HG03025 (cell line): ENCODE results near the gene GNA12.
"Not testable (repeated sequence)": the region's sequence is repeated elsewhere in the genome, so short reads cannot be mapped to it uniquely, and the experiment has no call there.

Experiments used
- ATAC-seq: cut with Tn5 transposase; IDR thresholded peaks from one replicate; pipeline ENCODE4 v1.9.1; 2021; ENCODE audit warnings: mild to moderate bottlenecking, moderate library complexity; ENCODE audit not compliant: unreplicated experiment, low FRiP score

Gene GNA12

DNA sequence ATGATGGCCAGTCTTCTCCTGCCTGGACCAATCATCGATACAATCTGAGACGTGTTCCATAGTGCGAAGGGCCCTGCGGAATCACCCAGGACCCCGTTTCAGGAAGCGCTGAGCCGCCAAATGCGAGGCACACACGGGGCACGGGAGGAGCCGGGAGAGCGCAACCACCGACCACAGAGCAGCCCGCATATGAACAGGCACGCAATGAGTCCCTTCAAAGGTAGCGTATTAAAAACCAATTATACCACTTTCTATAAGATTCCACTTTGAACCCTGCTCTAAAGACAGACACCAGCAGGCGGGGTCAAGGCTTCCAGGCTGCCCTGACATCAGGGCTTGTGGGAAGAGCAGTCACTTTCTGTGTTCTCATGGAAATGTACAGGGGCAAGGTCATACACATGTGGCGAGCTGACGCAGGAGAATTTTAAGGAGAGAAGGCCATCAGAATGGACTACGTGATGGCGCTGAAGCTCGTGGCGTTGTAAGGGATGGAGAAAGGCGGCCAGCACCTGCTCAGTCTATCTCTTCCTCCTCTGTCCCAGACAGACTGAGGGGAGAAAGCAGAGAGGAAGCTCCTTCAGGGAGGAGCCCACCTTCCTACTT lies 109.9 kb downstream of the GNA12 start:
- no peak for ATAC-seq

GRCh38 chr7:2732959-2733584 lies 111.0 kb downstream of the GNA12 start:
- ATAC-seq, result no peak

- no peak for ATAC-seq
These were observed 111.7 kb downstream of the GNA12 start for GRCh38 chr7:2732388-2732787.

GRCh38 chr7:2730846-2731770 lies 113.0 kb downstream of the GNA12 start:
- no peak for ATAC-seq

DNA sequence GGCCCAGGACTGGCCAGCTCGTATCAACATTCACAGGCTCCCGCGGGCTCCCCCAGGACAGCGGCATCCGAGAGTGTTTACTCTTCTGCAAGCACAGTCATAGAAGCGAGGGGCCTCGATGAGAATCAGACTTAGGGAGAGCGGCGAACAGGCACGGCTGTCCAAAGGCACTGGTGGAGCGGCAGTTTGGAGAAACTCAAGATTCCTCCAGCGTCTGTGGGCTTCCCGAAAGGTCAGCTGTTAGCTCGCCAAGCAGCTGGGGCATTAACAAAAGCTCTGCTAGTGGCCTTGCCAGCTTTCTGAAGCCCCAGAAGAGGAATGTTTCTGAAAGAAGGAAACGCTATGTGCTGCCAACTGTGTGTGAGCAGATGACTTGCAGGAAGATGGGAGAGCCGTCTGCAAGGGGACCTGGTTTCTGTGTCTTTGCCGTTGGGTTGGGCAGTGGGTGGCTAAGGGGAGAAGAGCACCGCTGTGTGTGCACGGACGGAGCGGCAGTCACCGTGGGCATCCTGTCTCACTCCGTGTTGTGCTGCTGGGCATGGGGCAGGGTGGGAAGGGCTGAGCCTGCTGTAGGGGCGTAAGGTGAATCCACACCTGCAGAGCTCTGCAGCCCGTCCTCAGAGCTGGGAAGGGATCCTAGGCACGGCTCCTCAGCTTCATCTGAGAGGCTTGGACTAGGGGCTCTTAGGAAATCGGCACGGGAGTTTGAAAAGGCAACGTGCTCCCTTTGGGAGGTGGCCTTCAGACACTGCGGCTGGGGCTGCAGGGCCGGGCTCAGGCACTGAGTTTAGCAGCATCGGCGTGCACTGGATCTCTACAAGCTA lies 114.0 kb downstream of the GNA12 start:
- ATAC-seq, result no peak

- no peak for ATAC-seq
These were observed 114.8 kb downstream of the GNA12 start for GRCh38 chr7:2729031-2729892.

DNA sequence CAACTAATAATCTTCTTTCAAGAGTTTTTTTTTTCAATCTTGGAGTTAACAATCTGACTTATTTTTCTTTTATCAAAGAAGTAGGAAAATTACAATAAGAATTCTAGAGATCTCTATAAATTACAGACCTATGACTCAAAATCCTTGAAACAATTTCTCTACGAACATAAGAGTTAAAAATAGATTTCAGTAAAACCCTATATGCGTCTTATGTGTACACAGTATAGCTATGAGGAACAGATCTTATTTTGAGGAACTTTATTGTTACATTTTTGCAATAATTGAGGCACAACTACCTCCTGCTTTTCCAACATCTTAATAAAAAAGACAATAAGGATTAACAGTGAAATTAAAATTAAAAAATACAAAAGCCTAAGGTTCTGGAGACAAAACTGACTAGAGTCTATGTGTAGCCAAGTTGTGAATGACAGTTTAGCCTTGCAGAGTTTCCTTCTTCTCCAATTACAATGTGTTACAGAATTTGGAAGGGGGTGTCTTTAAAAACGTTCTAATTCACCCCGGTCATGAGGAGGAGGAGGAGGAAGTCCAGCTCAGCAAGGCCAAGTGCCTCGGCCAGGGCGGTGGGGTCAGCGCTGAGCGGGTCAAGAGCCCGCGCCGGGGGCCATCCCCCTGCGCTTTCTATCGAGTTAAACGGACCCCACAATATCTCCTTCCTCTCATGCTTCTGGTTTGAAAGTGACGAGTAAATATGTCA lies 115.6 kb downstream of the GNA12 start:
- no peak for ATAC-seq

DNA sequence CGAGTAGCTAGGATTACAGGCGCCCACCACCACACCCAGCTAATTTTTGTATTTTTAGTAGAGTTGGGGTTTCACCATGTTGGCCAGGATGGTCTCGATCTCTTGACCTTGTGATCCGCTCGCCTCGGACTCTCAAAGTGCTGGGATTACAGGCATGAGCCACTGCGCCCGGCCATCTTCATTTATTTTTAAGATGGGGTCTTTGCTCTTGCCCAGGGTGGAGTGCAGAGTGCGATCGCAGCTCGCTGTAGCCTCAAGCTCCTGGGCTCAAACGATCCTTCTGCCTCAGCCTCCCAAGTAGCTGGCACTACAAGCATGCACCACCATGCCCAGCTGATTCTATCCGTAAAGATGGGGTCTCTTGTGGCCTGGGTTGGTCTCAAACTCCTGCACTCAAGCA lies 116.9 kb downstream of the GNA12 start:
- not testable (repeated sequence) for ATAC-seq

- no peak for ATAC-seq
These were observed 117.6 kb downstream of the GNA12 start for GRCh38 chr7:2726316-2727018.

- ATAC-seq, result no peak
These were observed 118.7 kb downstream of the GNA12 start for GRCh38 chr7:2725178-2726105.

- no peak for ATAC-seq
These were observed 119.5 kb downstream of the GNA12 start for GRCh38 chr7:2724453-2725177.

- ATAC-seq, result not testable (repeated sequence)
These were observed 120.1 kb downstream of the GNA12 start for GRCh38 chr7:2724036-2724435.

GRCh38 chr7:2723138-2723850 lies 120.8 kb downstream of the GNA12 start:
- no peak for ATAC-seq

GRCh38 chr7:2722591-2722990 lies 121.5 kb downstream of the GNA12 start:
- ATAC-seq, result no peak

GRCh38 chr7:2721842-2722241 lies 122.3 kb downstream of the GNA12 start:
- ATAC-seq, result no peak

DNA sequence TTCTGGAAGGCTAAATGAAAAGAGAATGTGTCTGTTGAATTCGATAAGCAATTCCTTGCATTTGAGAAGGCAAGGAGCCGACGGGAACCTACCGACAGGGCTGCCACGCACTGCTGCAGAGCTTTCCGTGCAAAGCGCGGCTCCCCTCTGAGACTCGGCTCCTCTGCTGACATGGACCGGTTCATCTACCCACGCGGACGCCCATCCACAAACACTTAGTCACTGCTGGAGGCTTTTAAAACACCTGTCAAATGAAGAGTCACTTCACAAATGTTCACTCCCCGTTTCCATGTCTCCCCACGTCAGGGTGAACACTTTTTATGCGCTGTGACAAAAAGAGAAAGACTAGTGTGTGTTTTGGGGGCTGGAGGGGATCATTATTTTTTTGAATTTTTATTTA lies 124.1 kb downstream of the GNA12 start:
- no peak for ATAC-seq
